ENCODE data around the gene ZNF22. TPM values are rescaled to one million over a fixed set of nuclear protein-coding genes. Genes with fewer than 3 reads are reported as not detected.
A peak's percentile ranks its signal among the peaks of the same experiment; 100 is the strongest.

ZNF22 gene
- total RNA-seq, 1 donor from 2014 or later: 26.9 TPM

DNA sequence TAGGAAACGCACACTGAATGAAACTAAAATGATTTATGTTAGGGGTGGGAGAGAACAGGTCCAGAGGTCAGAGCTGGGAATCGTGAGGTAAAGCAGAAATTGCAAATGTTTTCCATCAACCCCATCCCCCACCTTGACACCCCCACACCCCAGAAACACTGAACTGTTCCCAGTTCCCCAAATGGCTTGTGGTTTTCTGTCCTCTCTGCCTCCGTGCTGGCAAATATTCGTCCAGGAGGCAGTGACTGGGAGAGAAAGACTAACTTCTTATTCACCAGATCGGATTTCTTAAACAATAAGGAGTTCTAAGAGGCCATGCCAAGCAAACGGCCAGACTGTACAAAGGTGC is 41.9 kb upstream of the ZNF22 start:
- TF ChIP-seq, protein P1, sequence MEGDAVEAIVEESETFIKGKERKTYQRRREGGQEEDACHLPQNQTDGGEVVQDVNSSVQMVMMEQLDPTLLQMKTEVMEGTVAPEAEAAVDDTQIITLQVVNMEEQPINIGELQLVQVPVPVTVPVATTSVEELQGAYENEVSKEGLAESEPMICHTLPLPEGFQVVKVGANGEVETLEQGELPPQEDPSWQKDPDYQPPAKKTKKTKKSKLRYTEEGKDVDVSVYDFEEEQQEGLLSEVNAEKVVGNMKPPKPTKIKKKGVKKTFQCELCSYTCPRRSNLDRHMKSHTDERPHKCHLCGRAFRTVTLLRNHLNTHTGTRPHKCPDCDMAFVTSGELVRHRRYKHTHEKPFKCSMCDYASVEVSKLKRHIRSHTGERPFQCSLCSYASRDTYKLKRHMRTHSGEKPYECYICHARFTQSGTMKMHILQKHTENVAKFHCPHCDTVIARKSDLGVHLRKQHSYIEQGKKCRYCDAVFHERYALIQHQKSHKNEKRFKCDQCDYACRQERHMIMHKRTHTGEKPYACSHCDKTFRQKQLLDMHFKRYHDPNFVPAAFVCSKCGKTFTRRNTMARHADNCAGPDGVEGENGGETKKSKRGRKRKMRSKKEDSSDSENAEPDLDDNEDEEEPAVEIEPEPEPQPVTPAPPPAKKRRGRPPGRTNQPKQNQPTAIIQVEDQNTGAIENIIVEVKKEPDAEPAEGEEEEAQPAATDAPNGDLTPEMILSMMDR (IDR thresholded peaks at IDR 0.05): no peak
- intact Hi-C loops (cut with DNase I): no loop called here
- H3K4me1 ChIP-seq: peaks cover 38% of the 10 kb centered on the region

DNA sequence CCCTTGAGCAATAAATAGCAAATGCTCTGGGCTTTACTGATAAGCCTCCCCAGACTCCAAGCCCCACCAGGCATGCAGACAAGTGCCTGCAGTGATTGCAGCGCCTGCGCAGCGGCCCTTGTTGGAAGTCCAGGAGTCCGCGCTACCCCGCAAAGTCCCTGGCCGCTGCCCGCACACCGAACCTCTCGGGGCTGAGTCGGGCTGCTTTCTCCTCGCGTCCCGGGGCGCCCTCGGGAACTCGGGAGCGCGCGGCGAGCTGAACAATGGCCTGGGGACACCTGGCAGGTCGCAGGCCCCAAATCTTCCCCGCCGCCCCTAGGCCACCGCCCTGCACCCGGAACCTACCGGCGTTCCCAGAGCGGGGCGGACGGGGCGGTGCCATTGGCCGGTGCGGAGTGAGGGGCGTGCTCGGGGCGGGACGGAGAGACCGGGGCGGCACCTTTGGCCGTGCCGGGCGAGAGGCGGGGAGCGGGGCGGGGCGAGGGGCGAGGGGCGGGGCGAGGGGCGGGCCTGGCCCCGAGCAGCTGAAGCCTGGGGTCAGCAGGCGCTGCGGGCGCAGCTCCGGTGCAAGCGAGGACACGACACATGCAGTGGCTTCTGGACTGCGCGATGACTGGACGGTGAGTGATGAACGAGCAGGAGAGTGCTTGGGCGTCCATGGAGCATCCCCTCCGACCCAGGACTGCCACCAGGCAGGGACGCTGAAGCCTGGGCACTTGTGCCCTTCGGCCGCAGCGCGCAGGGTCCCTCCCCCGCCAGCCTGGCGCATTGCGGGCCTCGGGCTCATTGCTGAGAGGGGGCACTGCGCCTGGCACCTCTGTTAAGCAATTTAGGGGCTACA is 41.3 kb upstream of the ZNF22 start, which contains the start of gene RASSF4:
TSS of gene RASSF4 (plus strand) at position 556 of the 841 bp plus-strand sequence. CDS start 10,401 bp downstream, outside the sequence.
- DNase-seq (peak; percentile 98), ATAC-seq (peak; percentile 95)
- H3K27ac ChIP-seq: peak within 1 kb of the TSS; percentile 96
- peaks cover 43% of the 10 kb centered on the region for H3K4me1 ChIP-seq
- H3K4me3 ChIP-seq: peak within 1 kb of the TSS; percentile 83
- H3K9me3 ChIP-seq: no peaks in the 10 kb centered on the region
- H3K36me3 ChIP-seq: peaks cover 4% of the 10 kb centered on the region
- intact Hi-C loops (cut with DNase I): no loop called here
- H3K27me3 ChIP-seq: no peaks in the 10 kb centered on the region
- TF ChIP-seq, protein P1 (IDR thresholded peaks at IDR 0.05): no peak

More for the DNA sequence above, 41.9 kb upstream of the ZNF22 start:
- ATAC-seq (no peak), DNase-seq (no peak)
- Histone ChIP-seq H3K9me3 (no peaks in the 10 kb centered on the region), H3K27me3 (no peaks in the 10 kb centered on the region), H3K27ac (peak overlapping the region; percentile 96), H3K36me3 (peaks cover 4% of the 10 kb centered on the region), H3K4me3 (peak overlapping the region; percentile 83)

- H3K9me3 ChIP-seq: no peaks in the 10 kb centered on the region
- DNase-seq (no peak), ATAC-seq (no peak)
- intact Hi-C loops (cut with DNase I): no loop called here
- no peaks in the 10 kb centered on the region for H3K27me3 ChIP-seq
- peaks cover 50% of the 10 kb centered on the region for H3K4me1 ChIP-seq
- TF ChIP-seq, protein P1 (IDR thresholded peaks at IDR 0.05): no peak
- peak overlapping the region; percentile 96 for H3K27ac ChIP-seq
- peaks cover 4% of the 10 kb centered on the region for H3K36me3 ChIP-seq
- peak overlapping the region; percentile 83 for H3K4me3 ChIP-seq
Measured at GRCh38 chr10:44960088-44960460, 40.6 kb upstream of the ZNF22 start.

- ATAC-seq (no peak), DNase-seq (no peak)
- H3K4me1 ChIP-seq: peaks cover 55% of the 10 kb centered on the region
Measured at GRCh38 chr10:44960482-44961229, 40.1 kb upstream of the ZNF22 start.

DNA sequence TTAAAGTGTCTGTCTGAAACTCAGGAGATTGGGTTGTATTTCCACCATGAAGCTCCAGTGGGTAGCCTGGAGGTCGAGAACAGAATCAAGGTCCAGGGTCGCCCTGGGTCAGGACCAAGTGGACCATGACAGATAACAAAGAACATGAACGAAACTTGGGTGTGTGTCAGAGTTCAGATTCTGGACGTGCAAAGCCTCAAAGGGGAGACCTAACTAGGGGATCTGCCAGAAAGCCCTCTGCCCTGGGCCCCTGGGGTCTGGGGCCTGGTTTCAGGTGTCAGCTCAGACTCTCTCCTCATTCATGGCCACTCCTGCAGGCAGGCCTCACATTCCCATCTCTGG is 39.5 kb upstream of the ZNF22 start:
- peaks cover 61% of the 10 kb centered on the region for H3K4me1 ChIP-seq
- intact Hi-C loops (cut with DNase I): no loop called here
- H3K27ac ChIP-seq: peak overlapping the region; percentile 96
- H3K4me3 ChIP-seq: peak overlapping the region; percentile 83
- ATAC-seq (no peak), DNase-seq (no peak)
- TF ChIP-seq, protein P1 (IDR thresholded peaks at IDR 0.05): no peak
- no peaks in the 10 kb centered on the region for H3K36me3 ChIP-seq
- H3K9me3 ChIP-seq: no peaks in the 10 kb centered on the region
- no peaks in the 10 kb centered on the region for H3K27me3 ChIP-seq

More at GRCh38 chr10:44960482-44961229, 40.1 kb upstream of the ZNF22 start:
- Histone ChIP-seq H3K4me3 (peak overlapping the region; percentile 83), H3K9me3 (no peaks in the 10 kb centered on the region), H3K27ac (peak overlapping the region; percentile 96), H3K36me3 (peaks cover under 1% of the 10 kb centered on the region), H3K27me3 (no peaks in the 10 kb centered on the region)
- TF ChIP-seq, protein P1 (IDR thresholded peaks at IDR 0.05): no peak
- intact Hi-C loops (cut with DNase I): no loop called here

Data from upper lobe of right lung (tissue), 1 donor.